H9 (cell line): Measurements from ENCODE around the gene ADCY1. TPM values are rescaled to one million over a fixed set of nuclear protein-coding genes. Genes with fewer than 3 reads are reported as not detected.

Experiments used
- DNase-seq: peaks from one replicate; pipeline ENCODE4 v3.0.0-alpha.2; 2017
- H2AFZ ChIP-seq: one replicate; pipeline ENCODE4 v1.6.1; 2013; ENCODE audit warnings: mild to moderate bottlenecking, low read length, control low read depth, moderate library complexity
- H2AK5ac ChIP-seq: 2 replicates; pipeline ENCODE4 v1.6.1; 2013; ENCODE audit warnings: low read length, control low read depth, mixed read lengths; ENCODE audit not compliant: insufficient read length
- H2BK120ac ChIP-seq: one replicate; pipeline ENCODE4 v1.6.1; 2013; ENCODE audit warnings: low read depth, mild to moderate bottlenecking, low read length, control low read depth, inconsistent platforms; ENCODE audit not compliant: poor library complexity, severe bottlenecking
- H2BK12ac ChIP-seq: 2 replicates; pipeline ENCODE4 v1.6.1; 2013; ENCODE audit warnings: low read length, control low read depth, mixed read lengths, low read depth; ENCODE audit not compliant: insufficient read length
- H2BK15ac ChIP-seq: 2 replicates; pipeline ENCODE4 v1.6.1; 2013; ENCODE audit warnings: low read depth, low read length, control low read depth
- H2BK20ac ChIP-seq: one replicate; pipeline ENCODE4 v1.6.1; 2013; ENCODE audit warnings: low read depth, mild to moderate bottlenecking, low read length, control low read depth, inconsistent platforms; ENCODE audit not compliant: poor library complexity, severe bottlenecking
- H2BK5ac ChIP-seq: 2 replicates; pipeline ENCODE4 v1.6.1; 2013; ENCODE audit warnings: low read length, control low read depth, mixed read lengths; ENCODE audit not compliant: insufficient read length
- H3K14ac ChIP-seq: 2 replicates; pipeline ENCODE4 v1.6.1; 2013; ENCODE audit warnings: low read length, control low read depth; ENCODE audit not compliant: insufficient read depth
- H3K18ac ChIP-seq: 2 replicates; pipeline ENCODE4 v1.6.1; 2013; ENCODE audit warnings: low read depth, mild to moderate bottlenecking, mixed read lengths, low read length, control low read depth; ENCODE audit not compliant: insufficient read length
- H3K23ac ChIP-seq: 2 replicates; pipeline ENCODE4 v1.6.1; 2013; ENCODE audit warnings: low read length, control low read depth, mixed read lengths, low read depth; ENCODE audit not compliant: insufficient read length
- H3K23me2 ChIP-seq: 2 replicates; pipeline ENCODE4 v1.6.1; 2013; ENCODE audit warnings: low read depth, mild to moderate bottlenecking, mixed read lengths, low read length, control low read depth; ENCODE audit not compliant: insufficient read length, poor library complexity, severe bottlenecking
- H3K27ac ChIP-seq: 2 replicates; pipeline ENCODE4 v1.5.1; 2013; ENCODE audit warnings: low read length, control low read depth, mixed read lengths, low read depth; ENCODE audit not compliant: insufficient read length
- H3K27me3 ChIP-seq: 2 replicates; pipeline ENCODE4 v1.6.1; 2013; ENCODE audit warnings: low read length, control low read depth, inconsistent platforms; ENCODE audit not compliant: insufficient read depth
- H3K4ac ChIP-seq: 2 replicates; pipeline ENCODE4 v1.6.1; 2013; ENCODE audit warnings: low read depth, mild to moderate bottlenecking, control low read depth, inconsistent platforms, low read length, moderate library complexity
- H3K4me1 ChIP-seq: 2 replicates; pipeline ENCODE4 v1.6.1; 2013; ENCODE audit warnings: low read length, control low read depth, inconsistent platforms; ENCODE audit not compliant: insufficient read depth
- H3K4me2 ChIP-seq: 2 replicates; pipeline ENCODE4 v1.6.1; 2013; ENCODE audit warnings: low read length, control low read depth, mixed read lengths; ENCODE audit not compliant: insufficient read length, insufficient read depth
- H3K56ac ChIP-seq: 2 replicates; pipeline ENCODE4 v1.6.1; 2013; ENCODE audit warnings: low read depth, mild to moderate bottlenecking, mixed read lengths, low read length, control low read depth; ENCODE audit not compliant: insufficient read length
- H3K79me1 ChIP-seq: 2 replicates; pipeline ENCODE4 v1.6.1; 2013; ENCODE audit warnings: low read depth, mild to moderate bottlenecking, moderate library complexity, low read length, control low read depth, inconsistent platforms; ENCODE audit not compliant: insufficient read depth, poor library complexity, severe bottlenecking
- H3K79me2 ChIP-seq: 2 replicates; pipeline ENCODE4 v1.6.1; 2013; ENCODE audit warnings: low read length, control low read depth, inconsistent platforms; ENCODE audit not compliant: insufficient read depth
- H3K9ac ChIP-seq: 2 replicates; pipeline ENCODE4 v1.6.1; 2013; ENCODE audit warnings: low read length, control low read depth, mixed read lengths; ENCODE audit not compliant: insufficient read length; ENCODE audit errors: extremely low read depth
- H3K9me3 ChIP-seq: one replicate; pipeline ENCODE4 v1.6.1; 2013; ENCODE audit warnings: low read depth, low read length, inconsistent platforms; ENCODE audit not compliant: control insufficient read depth
- H3T11ph ChIP-seq: one replicate; pipeline ENCODE4 v1.6.1; 2013; ENCODE audit warnings: mild to moderate bottlenecking, low read length, control low read depth, inconsistent platforms
- H4K20me1 ChIP-seq: one replicate; pipeline ENCODE4 v1.6.1; 2013; ENCODE audit not compliant: control insufficient read depth, insufficient read length, insufficient read depth
- H4K5ac ChIP-seq: 2 replicates; pipeline ENCODE4 v1.6.1; 2013; ENCODE audit warnings: low read depth, mild to moderate bottlenecking, mixed read lengths, low read length, control low read depth; ENCODE audit not compliant: insufficient read length
- H4K8ac ChIP-seq: replicated peaks from 2 replicates; pipeline ENCODE4 v1.6.1; 2013; ENCODE audit warnings: low read length, control low read depth, mixed read lengths, low read depth; ENCODE audit not compliant: insufficient read length
- H4K91ac ChIP-seq: 2 replicates; pipeline ENCODE4 v1.6.1; 2013; ENCODE audit warnings: low read depth, mild to moderate bottlenecking, moderate library complexity, mixed read lengths, low read length, control low read depth; ENCODE audit not compliant: insufficient read length
- H3K27ac Mint-ChIP-seq, 3 experiments: 2 replicates in 2 of 3; 3 replicates in 1 of 3; pipeline ENCODE4 v1.8.0; 2020 to 2021; ENCODE audit warnings: mixed read lengths in 3 of 3, mild to moderate bottlenecking in 1 of 3, moderate library complexity in 1 of 3
- H3K27me3 Mint-ChIP-seq: 2 replicates; pipeline ENCODE4 v1.8.0; 2021; ENCODE audit warnings: low read depth, mild to moderate bottlenecking, moderate library complexity, mixed read lengths
- H3K36me3 Mint-ChIP-seq, 3 experiments: 2 replicates in 2 of 3; 3 replicates in 1 of 3; pipeline ENCODE4 v1.8.0; 2020 to 2021; ENCODE audit warnings: low read depth in 3 of 3, mixed read lengths in 3 of 3; ENCODE audit not compliant: insufficient read depth in 1 of 3
- H3K4me1 Mint-ChIP-seq, 2 experiments: 2 replicates each; pipeline ENCODE4 v1.8.0; 2020; ENCODE audit warnings: mixed read lengths in 2 of 2
- H3K4me3 Mint-ChIP-seq, 2 experiments: 2 replicates in 1 of 2; 3 replicates in 1 of 2; pipeline ENCODE4 v1.8.0; 2020 to 2021; ENCODE audit warnings: mild to moderate bottlenecking in 2 of 2, mixed read lengths in 2 of 2, moderate library complexity in 1 of 2
- H3K9me3 Mint-ChIP-seq, 2 experiments: 2 replicates in 1 of 2; 3 replicates in 1 of 2; pipeline ENCODE4 v1.8.0; 2020; ENCODE audit warnings: mild to moderate bottlenecking in 2 of 2, mixed read lengths in 2 of 2, moderate library complexity in 1 of 2
- WGBS: extraction: QIAGEN DNeasy Blood & Tissue Kit; methylation state at CpG from one replicate; pipeline ENCODE4 v1.1.7; 2013; ENCODE audit warnings: missing lambda C conversion rate, low lambda C conversion rate, mixed read lengths; ENCODE audit not compliant: insufficient read length; ENCODE audit errors: extremely low coverage; 5-methylcytosine and 5-hydroxymethylcytosine counted together
- total RNA-seq: library from RNA; stranded (reverse); gene quantifications from 2 replicates; pipeline ENCODE4 v1.2.1, GENCODE V29; 2021
- TF ChIP-seq, protein P1 (sequence below): fragments of 200-600 bp; sonication (generic); conservative IDR thresholded peaks from 3 replicates; pipeline ENCODE4 v1.8.0; 2021; ENCODE audit warnings: antibody characterized with exemption, mild to moderate bottlenecking

The ADCY1 gene
- total RNA-seq, 1 experiment from 2014 or later = 21.6 TPM

DNA sequence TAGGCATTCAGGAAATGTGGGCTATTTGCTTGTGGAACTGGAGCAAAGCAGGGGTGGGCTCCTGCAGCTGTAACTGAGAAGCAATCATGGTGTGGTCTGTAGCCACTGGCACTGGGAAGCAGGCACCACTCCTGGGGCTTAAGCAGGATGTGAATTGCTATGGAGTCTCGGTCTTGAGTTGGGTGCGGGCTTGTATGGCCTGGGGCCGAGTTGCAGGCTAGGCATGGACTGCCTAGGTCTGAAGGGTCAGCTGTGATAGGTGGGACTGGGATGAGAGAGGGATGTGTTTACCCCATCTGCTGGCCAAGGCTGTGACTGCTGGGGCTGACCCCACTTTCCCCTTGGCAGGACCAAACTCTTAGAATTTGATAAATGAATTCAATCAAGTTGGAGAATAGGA lies 43.0 kb downstream of the ADCY1 start:
- Histone ChIP-seq H2BK20ac (no peak overlapping the region), H3T11ph (no peak overlapping the region), H2BK12ac (no peak overlapping the region), H3K23me2 (no peaks in the 10 kb centered on the region), H4K5ac (no peak overlapping the region), H3K79me2 (no peaks in the 10 kb centered on the region), H3K9ac (no peak overlapping the region), H3K27ac (no peak overlapping the region), H4K8ac (no peak overlapping the region), H2BK120ac (no peak overlapping the region), H3K4me2 (no peak overlapping the region), H3K79me1 (no peaks in the 10 kb centered on the region), H3K9me3 (no peaks in the 10 kb centered on the region), H3K56ac (no peak overlapping the region), H3K18ac (no peak overlapping the region), H4K91ac (no peak overlapping the region), H3K4me1 (no peaks in the 10 kb centered on the region; the same call in 1 of the 2 replicates), H2AFZ (no peak overlapping the region), H2AK5ac (no peak overlapping the region), H3K23ac (no peak overlapping the region), H2BK5ac (no peak overlapping the region), H3K27me3 (no peaks in the 10 kb centered on the region), H3K4ac (no peak overlapping the region), H4K20me1 (no peaks in the 10 kb centered on the region), H3K14ac (no peak overlapping the region), H2BK15ac (no peak overlapping the region)
- peak; percentile 79 for DNase-seq
- Mint-ChIP-seq H3K36me3 (peaks cover 24 to 51% (median 32%) of the 10 kb centered on the region in 3 experiments), H3K27ac (no peak overlapping the region), H3K4me1 (peaks cover 0 to 3% of the 10 kb centered on the region in 2 experiments; a peak in 2 of 4 replicates), H3K9me3 (peaks cover 14 to 32% of the 10 kb centered on the region in 2 experiments), H3K27me3 (no peaks in the 10 kb centered on the region), H3K4me3 (no peak overlapping the region)
- TF ChIP-seq, protein P1, sequence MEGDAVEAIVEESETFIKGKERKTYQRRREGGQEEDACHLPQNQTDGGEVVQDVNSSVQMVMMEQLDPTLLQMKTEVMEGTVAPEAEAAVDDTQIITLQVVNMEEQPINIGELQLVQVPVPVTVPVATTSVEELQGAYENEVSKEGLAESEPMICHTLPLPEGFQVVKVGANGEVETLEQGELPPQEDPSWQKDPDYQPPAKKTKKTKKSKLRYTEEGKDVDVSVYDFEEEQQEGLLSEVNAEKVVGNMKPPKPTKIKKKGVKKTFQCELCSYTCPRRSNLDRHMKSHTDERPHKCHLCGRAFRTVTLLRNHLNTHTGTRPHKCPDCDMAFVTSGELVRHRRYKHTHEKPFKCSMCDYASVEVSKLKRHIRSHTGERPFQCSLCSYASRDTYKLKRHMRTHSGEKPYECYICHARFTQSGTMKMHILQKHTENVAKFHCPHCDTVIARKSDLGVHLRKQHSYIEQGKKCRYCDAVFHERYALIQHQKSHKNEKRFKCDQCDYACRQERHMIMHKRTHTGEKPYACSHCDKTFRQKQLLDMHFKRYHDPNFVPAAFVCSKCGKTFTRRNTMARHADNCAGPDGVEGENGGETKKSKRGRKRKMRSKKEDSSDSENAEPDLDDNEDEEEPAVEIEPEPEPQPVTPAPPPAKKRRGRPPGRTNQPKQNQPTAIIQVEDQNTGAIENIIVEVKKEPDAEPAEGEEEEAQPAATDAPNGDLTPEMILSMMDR = peak; percentile 72
- WGBS = no CpG with 5 or more reads among the region's 3 CpGs
